K562 (cell line): ENCODE results near the gene COL8A2. TPM values are rescaled to one million over a fixed set of nuclear protein-coding genes. Genes with fewer than 3 reads are reported as not detected.
A peak's percentile ranks its signal among the peaks of the same experiment; 100 is the strongest.

Experiments
- CBFA2T2 ChIP-seq: fragments of 450-650 bp; conservative IDR thresholded peaks from 2 replicates; pipeline ENCODE4 v1.6.1; 2017; ENCODE audit warnings: mild to moderate bottlenecking
- FOXM1 ChIP-seq, 2 experiments: fragments of 450-650 bp in 1 of 2; sonication (generic) in 1 of 2; formaldehyde crosslinking in 1 of 2; IDR thresholded peaks; 2 replicates each; pipeline versions ENCODE4 v1.6.1 to v1.9.0; 2017 to 2022; ENCODE audit warnings: low read depth in 2 of 2, mild to moderate bottlenecking in 2 of 2, missing genetic modification reagents in 1 of 2, moderate library complexity in 1 of 2
- GATAD2A ChIP-seq: fragments of 450-650 bp; IDR thresholded peaks from 2 replicates; pipeline ENCODE4 v1.6.1; 2017
- HIVEP1 ChIP-seq: fragments of 250-450 bp; sonication (Bioruptor Pico); IDR thresholded peaks from 2 replicates; pipeline ENCODE4 v1.4.0; 2020; ENCODE audit warnings: mild to moderate bottlenecking
- KDM1A ChIP-seq, 2 experiments: fragments of 450-650 bp; IDR thresholded peaks; 2 replicates each; pipeline ENCODE4 v1.6.1; 2016; ENCODE audit warnings: mild to moderate bottlenecking in 2 of 2
- POLR2B ChIP-seq: fragments of 450-650 bp; IDR thresholded peaks from 2 replicates; pipeline ENCODE4 v1.6.1; 2018; ENCODE audit warnings: low read depth; ENCODE audit not compliant: partially characterized antibody
- POLR2H ChIP-seq: IDR thresholded peaks from 2 replicates; pipeline ENCODE4 v1.6.1; 2016; ENCODE audit warnings: missing genetic modification characterization, low read depth, mild to moderate bottlenecking, control low read depth, missing compliant biosample characterization, moderate library complexity
- RBM14 ChIP-seq: fragments of 200-400 bp; formaldehyde crosslinking; IDR thresholded peaks from 2 replicates; pipeline ENCODE4 v1.6.1; 2018; ENCODE audit warnings: low read depth, mild to moderate bottlenecking, low read length, moderate library complexity, borderline replicate concordance; ENCODE audit not compliant: insufficient read depth
- SIN3B ChIP-seq: fragments of 450-650 bp; IDR thresholded peaks from 2 replicates; pipeline ENCODE4 v1.6.1; 2017; ENCODE audit warnings: low read depth, mild to moderate bottlenecking, moderate library complexity
- ZBTB8A ChIP-seq: fragments of 450-650 bp; IDR thresholded peaks from 2 replicates; pipeline ENCODE4 v1.6.1; 2018; ENCODE audit warnings: mild to moderate bottlenecking, moderate library complexity; ENCODE audit not compliant: partially characterized antibody
- polyA plus RNA-seq, 8 experiments: library from polyadenylated mRNA; depleted of rRNA in 4 of 8; stranded (reverse) in 5 of 8; unstranded in 3 of 8; fragments of >200 nt; fragmentation: Nextera tagmentation in 2 of 8; fragmentation: Illumina TruSeq in 1 of 8; extraction: Ambion mirVana in 2 of 8; extraction: Trizol in 1 of 8; gene quantifications; 2 replicates each; pipeline versions ENCODE4 v1.2.1 to v1.2.3, GENCODE V29; 2011 to 2014; ENCODE audit warnings: inconsistent platforms in 1 of 8, missing spikeins in 1 of 8
- total RNA-seq, 7 experiments: library from RNA; depleted of rRNA in 6 of 7; stranded (reverse); fragments of >200 nt in 6 of 7; fragmentation: Illumina TruSeq in 2 of 7; extraction: Trizol in 2 of 7; gene quantifications; 2 replicates each; pipeline versions ENCODE4 v1.2.1 to v1.2.3, GENCODE V29; 2011 to 2021; ENCODE audit warnings: low replicate concordance in 1 of 7
- TF ChIP-seq, protein P1 (sequence below): fragments of 250-450 bp; sonication (Bioruptor Pico); IDR thresholded peaks from 2 replicates; pipeline ENCODE4 v1.4.0; 2020
- TF ChIP-seq, protein P2 (sequence below): fragments of 450-650 bp; formaldehyde crosslinking; IDR thresholded peaks from 2 replicates; pipeline ENCODE4 v1.4.0; 2020; ENCODE audit warnings: mild to moderate bottlenecking, moderate library complexity
- TF ChIP-seq, protein P3 (sequence below), 2 experiments: fragments of 250-450 bp in 1 of 2; fragments of 450-650 bp in 1 of 2; sonication (Bioruptor Pico) in 1 of 2; IDR thresholded peaks; 2 replicates each; pipeline versions ENCODE4 v1.6.1 to v1.8.0; 2016 to 2021; ENCODE audit warnings: mild to moderate bottlenecking in 2 of 2, moderate library complexity in 2 of 2, missing compliant biosample characterization in 1 of 2, missing genetic modification characterization in 1 of 2
- TF ChIP-seq, protein P4 (sequence below): fragments of 250-450 bp; sonication (Bioruptor Pico); IDR thresholded peaks from 2 replicates; pipeline ENCODE4 v1.5.0; 2021
- TF ChIP-seq, protein P5 (sequence below): fragments of 450-650 bp; IDR thresholded peaks from 2 replicates; pipeline ENCODE4 v1.6.1; 2016; ENCODE audit warnings: mild to moderate bottlenecking

COL8A2 gene
- total and polyA plus RNA-seq, 9 of the 15 experiments (the other 6 are each of a cell fraction or from before 2014, with no cell fraction given): 0.03 to 0.14 (median 0.04) TPM; not detected in 5

DNA sequence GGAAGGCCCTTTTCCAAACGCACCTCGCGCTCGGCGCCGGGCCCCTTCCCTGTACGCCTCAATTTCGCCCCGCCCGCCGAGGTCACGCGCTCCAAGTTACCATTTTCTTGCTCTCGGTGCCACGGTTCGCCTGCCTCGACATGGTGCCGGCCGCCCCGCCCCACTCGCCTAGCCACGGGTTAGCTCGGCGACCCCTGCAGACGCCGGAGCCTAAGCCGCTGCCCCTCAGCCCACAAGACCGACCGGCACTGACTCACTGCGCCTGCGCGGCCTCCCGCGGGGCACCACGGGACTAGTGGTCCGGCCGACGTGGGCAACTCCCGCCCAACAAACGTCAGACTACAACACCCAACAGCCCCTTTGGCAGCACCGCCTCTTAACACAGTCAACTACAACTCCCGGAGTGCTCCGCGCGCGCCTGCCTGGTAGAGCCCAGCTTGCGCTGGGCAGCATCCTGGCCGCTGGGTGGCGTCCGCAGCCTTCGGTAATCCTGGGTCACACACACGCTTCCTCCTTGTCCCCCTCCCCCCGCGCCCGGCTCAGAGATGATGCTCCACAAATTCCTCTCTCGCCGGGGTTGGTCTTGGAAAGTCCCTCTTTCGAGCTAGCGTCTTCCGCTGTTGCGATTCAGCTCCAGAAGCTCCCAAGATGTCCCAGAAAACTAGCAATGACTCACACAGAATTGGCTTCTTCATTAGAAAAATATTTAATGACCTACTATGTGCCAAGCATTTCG lies 24.4 kb upstream of the COL8A2 start, which contains the start of gene TRAPPC3 (continued):
- TF ChIP-seq KDM1A (IDR thresholded peaks at IDR 0.05) (peak in 1 of 2 experiments; percentile 86; a peak in 3 of 4 replicates), ZBTB8A (no peak), CBFA2T2 (no peak), POLR2B (peak; percentile 96), FOXM1 (IDR thresholded peaks at IDR 0.05; ENCODE audit: low read depth) (no peak), FOXM1 (CRISPR knock-in tag; IDR thresholded peaks at IDR 0.05; ENCODE audit: low read depth) (no peak), GATAD2A (no peak), SIN3B (peak; percentile 66; the same call in 1 of the 2 replicates), HIVEP1 (no peak), RBM14 (0 out of 2 replicates have a peak, but pooled peaks have one; percentile 45), POLR2H (tag) (peak; percentile 66; the same call in 1 of the 2 replicates)
- TF ChIP-seq, protein P1, sequence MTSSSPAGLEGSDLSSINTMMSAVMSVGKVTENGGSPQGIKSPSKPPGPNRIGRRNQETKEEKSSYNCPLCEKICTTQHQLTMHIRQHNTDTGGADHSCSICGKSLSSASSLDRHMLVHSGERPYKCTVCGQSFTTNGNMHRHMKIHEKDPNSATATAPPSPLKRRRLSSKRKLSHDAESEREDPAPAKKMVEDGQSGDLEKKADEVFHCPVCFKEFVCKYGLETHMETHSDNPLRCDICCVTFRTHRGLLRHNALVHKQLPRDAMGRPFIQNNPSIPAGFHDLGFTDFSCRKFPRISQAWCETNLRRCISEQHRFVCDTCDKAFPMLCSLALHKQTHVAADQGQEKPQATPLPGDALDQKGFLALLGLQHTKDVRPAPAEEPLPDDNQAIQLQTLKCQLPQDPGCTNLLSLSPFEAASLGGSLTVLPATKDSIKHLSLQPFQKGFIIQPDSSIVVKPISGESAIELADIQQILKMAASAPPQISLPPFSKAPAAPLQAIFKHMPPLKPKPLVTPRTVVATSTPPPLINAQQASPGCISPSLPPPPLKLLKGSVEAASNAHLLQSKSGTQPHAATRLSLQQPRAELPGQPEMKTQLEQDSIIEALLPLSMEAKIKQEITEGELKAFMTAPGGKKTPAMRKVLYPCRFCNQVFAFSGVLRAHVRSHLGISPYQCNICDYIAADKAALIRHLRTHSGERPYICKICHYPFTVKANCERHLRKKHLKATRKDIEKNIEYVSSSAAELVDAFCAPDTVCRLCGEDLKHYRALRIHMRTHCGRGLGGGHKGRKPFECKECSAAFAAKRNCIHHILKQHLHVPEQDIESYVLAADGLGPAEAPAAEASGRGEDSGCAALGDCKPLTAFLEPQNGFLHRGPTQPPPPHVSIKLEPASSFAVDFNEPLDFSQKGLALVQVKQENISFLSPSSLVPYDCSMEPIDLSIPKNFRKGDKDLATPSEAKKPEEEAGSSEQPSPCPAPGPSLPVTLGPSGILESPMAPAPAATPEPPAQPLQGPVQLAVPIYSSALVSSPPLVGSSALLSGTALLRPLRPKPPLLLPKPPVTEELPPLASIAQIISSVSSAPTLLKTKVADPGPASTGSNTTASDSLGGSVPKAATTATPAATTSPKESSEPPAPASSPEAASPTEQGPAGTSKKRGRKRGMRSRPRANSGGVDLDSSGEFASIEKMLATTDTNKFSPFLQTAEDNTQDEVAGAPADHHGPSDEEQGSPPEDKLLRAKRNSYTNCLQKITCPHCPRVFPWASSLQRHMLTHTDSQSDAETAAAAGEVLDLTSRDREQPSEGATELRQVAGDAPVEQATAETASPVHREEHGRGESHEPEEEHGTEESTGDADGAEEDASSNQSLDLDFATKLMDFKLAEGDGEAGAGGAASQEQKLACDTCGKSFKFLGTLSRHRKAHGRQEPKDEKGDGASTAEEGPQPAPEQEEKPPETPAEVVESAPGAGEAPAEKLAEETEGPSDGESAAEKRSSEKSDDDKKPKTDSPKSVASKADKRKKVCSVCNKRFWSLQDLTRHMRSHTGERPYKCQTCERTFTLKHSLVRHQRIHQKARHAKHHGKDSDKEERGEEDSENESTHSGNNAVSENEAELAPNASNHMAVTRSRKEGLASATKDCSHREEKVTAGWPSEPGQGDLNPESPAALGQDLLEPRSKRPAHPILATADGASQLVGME (CRISPR knock-in tag): no peak
- TF ChIP-seq, protein P2, sequence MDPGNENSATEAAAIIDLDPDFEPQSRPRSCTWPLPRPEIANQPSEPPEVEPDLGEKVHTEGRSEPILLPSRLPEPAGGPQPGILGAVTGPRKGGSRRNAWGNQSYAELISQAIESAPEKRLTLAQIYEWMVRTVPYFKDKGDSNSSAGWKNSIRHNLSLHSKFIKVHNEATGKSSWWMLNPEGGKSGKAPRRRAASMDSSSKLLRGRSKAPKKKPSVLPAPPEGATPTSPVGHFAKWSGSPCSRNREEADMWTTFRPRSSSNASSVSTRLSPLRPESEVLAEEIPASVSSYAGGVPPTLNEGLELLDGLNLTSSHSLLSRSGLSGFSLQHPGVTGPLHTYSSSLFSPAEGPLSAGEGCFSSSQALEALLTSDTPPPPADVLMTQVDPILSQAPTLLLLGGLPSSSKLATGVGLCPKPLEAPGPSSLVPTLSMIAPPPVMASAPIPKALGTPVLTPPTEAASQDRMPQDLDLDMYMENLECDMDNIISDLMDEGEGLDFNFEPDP (CRISPR knock-in tag): no peak
- TF ChIP-seq, protein P3, sequence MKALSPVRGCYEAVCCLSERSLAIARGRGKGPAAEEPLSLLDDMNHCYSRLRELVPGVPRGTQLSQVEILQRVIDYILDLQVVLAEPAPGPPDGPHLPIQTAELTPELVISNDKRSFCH (CRISPR knock-in tag; IDR thresholded peaks at IDR 0.05): no peak
- TF ChIP-seq, protein P3 (tag; IDR thresholded peaks at IDR 0.05): peak; percentile 35; the same call in 1 of the 2 replicates
- TF ChIP-seq, protein P4, sequence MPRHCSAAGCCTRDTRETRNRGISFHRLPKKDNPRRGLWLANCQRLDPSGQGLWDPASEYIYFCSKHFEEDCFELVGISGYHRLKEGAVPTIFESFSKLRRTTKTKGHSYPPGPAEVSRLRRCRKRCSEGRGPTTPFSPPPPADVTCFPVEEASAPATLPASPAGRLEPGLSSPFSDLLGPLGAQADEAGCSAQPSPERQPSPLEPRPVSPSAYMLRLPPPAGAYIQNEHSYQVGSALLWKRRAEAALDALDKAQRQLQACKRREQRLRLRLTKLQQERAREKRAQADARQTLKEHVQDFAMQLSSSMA: no peak
- TF ChIP-seq, protein P5, sequence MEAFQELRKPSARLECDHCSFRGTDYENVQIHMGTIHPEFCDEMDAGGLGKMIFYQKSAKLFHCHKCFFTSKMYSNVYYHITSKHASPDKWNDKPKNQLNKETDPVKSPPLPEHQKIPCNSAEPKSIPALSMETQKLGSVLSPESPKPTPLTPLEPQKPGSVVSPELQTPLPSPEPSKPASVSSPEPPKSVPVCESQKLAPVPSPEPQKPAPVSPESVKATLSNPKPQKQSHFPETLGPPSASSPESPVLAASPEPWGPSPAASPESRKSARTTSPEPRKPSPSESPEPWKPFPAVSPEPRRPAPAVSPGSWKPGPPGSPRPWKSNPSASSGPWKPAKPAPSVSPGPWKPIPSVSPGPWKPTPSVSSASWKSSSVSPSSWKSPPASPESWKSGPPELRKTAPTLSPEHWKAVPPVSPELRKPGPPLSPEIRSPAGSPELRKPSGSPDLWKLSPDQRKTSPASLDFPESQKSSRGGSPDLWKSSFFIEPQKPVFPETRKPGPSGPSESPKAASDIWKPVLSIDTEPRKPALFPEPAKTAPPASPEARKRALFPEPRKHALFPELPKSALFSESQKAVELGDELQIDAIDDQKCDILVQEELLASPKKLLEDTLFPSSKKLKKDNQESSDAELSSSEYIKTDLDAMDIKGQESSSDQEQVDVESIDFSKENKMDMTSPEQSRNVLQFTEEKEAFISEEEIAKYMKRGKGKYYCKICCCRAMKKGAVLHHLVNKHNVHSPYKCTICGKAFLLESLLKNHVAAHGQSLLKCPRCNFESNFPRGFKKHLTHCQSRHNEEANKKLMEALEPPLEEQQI: no peak
